Measurements from ENCODE around the gene PALLD. TPM values are rescaled to one million over a fixed set of nuclear protein-coding genes. Genes with fewer than 3 reads are reported as not detected.

The PALLD gene
- polyA plus RNA-seq, 1 donor (not counting 4 experiments of a cell fraction or from before 2014, with no cell fraction given) = 136 TPM

DNA sequence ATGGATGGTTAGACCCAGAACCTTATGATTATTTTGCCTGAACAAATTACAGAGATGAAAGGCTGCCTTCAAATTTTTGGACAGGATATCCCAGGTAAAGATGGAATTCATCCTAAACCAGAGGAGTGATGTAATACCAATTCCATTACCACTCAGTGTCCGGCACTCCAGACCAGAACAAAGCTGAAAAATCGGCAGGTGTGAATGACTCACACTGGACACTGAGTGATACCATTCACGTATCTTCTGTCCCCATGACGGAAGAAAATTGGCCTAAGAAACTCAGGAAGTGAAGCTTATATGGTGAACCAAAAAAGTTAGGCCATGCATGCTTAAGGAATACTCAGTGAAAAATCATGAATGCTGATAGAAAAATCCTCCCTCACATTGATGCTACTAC lies 34.5 kb downstream of the PALLD start:
- Histone ChIP-seq H4K20me1 (ENCODE audit: control insufficient read depth, extremely low read depth, insufficient read depth, low read length) (no peaks in the 10 kb centered on the region), H3K9me3 (ENCODE audit: control insufficient read depth, low read depth, low read length) (no peaks in the 10 kb centered on the region), H3K4me3 (ENCODE audit: control insufficient read depth in 2 of 3, extremely low read depth in 1 of 3, insufficient read depth in 2 of 3, low read depth in 1 of 3, low read length in 3 of 3) (no peak overlapping the region), H3K79me2 (ENCODE audit: control insufficient read depth, insufficient read depth, low read length) (no peaks in the 10 kb centered on the region), H3K9ac (ENCODE audit: control insufficient read depth, extremely low read depth, insufficient read depth, low read length) (no peak overlapping the region), H2AFZ (ENCODE audit: control insufficient read depth, low read length) (no peak overlapping the region), H3K9me1 (ENCODE audit: control insufficient read depth, extremely low read depth, insufficient read depth, low read length) (no peaks in the 10 kb centered on the region), H3K4me1 (ENCODE audit: control insufficient read depth, extremely low read depth, insufficient read depth, low read length) (no peaks in the 10 kb centered on the region), H3K4me2 (ENCODE audit: control insufficient read depth, extremely low read depth, insufficient read depth, low read depth, low read length) (no peak overlapping the region), H3K27ac (ENCODE audit: control insufficient read depth, insufficient read depth, low read length) (no peak overlapping the region), H3K27me3 (ENCODE audit: control insufficient read depth, extremely low read depth, insufficient read depth, low read length) (no peaks in the 10 kb centered on the region), H3K36me3 (ENCODE audit: control insufficient read depth in 2 of 2, extremely low read depth in 1 of 2, insufficient read depth in 2 of 2, low read length in 2 of 2) (no peaks in the 10 kb centered on the region)
- no peak for FAIRE-seq
- DNase-seq (ENCODE audit: low read depth, low spot score) = no peak
- dilution Hi-C loops (cut with MboI; ENCODE audit: extremely low pct_ligation_motif_present, low sequenced_read_pairs) = no loop called here
- no peak for TF ChIP-seq EZH2 (IDR thresholded peaks at IDR 0.05; ENCODE audit: low read length)
- TF ChIP-seq, protein P1, sequence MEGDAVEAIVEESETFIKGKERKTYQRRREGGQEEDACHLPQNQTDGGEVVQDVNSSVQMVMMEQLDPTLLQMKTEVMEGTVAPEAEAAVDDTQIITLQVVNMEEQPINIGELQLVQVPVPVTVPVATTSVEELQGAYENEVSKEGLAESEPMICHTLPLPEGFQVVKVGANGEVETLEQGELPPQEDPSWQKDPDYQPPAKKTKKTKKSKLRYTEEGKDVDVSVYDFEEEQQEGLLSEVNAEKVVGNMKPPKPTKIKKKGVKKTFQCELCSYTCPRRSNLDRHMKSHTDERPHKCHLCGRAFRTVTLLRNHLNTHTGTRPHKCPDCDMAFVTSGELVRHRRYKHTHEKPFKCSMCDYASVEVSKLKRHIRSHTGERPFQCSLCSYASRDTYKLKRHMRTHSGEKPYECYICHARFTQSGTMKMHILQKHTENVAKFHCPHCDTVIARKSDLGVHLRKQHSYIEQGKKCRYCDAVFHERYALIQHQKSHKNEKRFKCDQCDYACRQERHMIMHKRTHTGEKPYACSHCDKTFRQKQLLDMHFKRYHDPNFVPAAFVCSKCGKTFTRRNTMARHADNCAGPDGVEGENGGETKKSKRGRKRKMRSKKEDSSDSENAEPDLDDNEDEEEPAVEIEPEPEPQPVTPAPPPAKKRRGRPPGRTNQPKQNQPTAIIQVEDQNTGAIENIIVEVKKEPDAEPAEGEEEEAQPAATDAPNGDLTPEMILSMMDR (optimal IDR thresholded peaks at IDR 0.05 in 1 of 3, IDR thresholded peaks at IDR 0.05 in 1 of 3, conservative IDR thresholded peaks at IDR 0.05 in 1 of 3; ENCODE audit: extremely low read depth in 1 of 3, insufficient read depth in 2 of 3, low read length in 3 of 3) = no peak

DNA sequence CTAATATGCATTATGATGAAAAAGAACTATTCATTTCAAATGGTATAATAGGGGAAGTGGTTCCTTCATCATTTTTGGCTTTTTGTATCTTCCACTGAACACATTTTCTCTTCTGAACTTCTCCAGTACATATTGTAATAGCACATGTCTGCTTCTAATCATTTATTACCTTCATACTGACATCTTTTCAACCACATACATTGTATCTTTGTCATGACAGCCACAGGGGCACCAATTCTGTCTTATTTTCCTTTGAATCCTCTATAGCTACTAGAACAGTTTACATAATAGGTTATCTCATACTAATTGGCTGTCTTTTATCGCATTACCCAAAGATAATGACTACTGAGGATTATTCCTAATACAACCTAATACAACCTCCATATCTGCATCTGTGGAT lies 37.7 kb downstream of the PALLD start:
- dilution Hi-C loops (cut with MboI; ENCODE audit: extremely low pct_ligation_motif_present, low sequenced_read_pairs) = no loop called here

More for the DNA sequence above, 37.7 kb downstream of the PALLD start:
- Histone ChIP-seq H4K20me1 (ENCODE audit: control insufficient read depth, extremely low read depth, insufficient read depth, low read length) (no peaks in the 10 kb centered on the region), H3K36me3 (ENCODE audit: control insufficient read depth in 2 of 2, extremely low read depth in 1 of 2, insufficient read depth in 2 of 2, low read length in 2 of 2) (no peaks in the 10 kb centered on the region), H2AFZ (ENCODE audit: control insufficient read depth, low read length) (no peak overlapping the region), H3K9ac (ENCODE audit: control insufficient read depth, extremely low read depth, insufficient read depth, low read length) (no peak overlapping the region), H3K4me2 (ENCODE audit: control insufficient read depth, extremely low read depth, insufficient read depth, low read depth, low read length) (no peak overlapping the region), H3K4me1 (ENCODE audit: control insufficient read depth, extremely low read depth, insufficient read depth, low read length) (peaks cover 8% of the 10 kb centered on the region), H3K4me3 (ENCODE audit: control insufficient read depth in 2 of 3, extremely low read depth in 1 of 3, insufficient read depth in 2 of 3, low read depth in 1 of 3, low read length in 3 of 3) (no peak overlapping the region), H3K9me1 (ENCODE audit: control insufficient read depth, extremely low read depth, insufficient read depth, low read length) (no peaks in the 10 kb centered on the region), H3K9me3 (ENCODE audit: control insufficient read depth, low read depth, low read length) (no peaks in the 10 kb centered on the region), H3K27me3 (ENCODE audit: control insufficient read depth, extremely low read depth, insufficient read depth, low read length) (no peaks in the 10 kb centered on the region), H3K27ac (ENCODE audit: control insufficient read depth, insufficient read depth, low read length) (no peak overlapping the region), H3K79me2 (ENCODE audit: control insufficient read depth, insufficient read depth, low read length) (no peaks in the 10 kb centered on the region)
- DNase-seq (ENCODE audit: low read depth, low spot score) (no peak), FAIRE-seq (no peak)
- no peak for TF ChIP-seq EZH2 (IDR thresholded peaks at IDR 0.05; ENCODE audit: low read length)
- TF ChIP-seq, protein P1 (optimal IDR thresholded peaks at IDR 0.05 in 1 of 3, IDR thresholded peaks at IDR 0.05 in 1 of 3, conservative IDR thresholded peaks at IDR 0.05 in 1 of 3; ENCODE audit: extremely low read depth in 1 of 3, insufficient read depth in 2 of 3, low read length in 3 of 3) = no peak

All from keratinocyte (primary cell).